ENCODE measurements around the gene FBXW12.

- TF ChIP-seq YY1 (IDR thresholded peaks at IDR 0.05; ENCODE audit: insufficient read depth, insufficient read length) (no peak), ZNF274 (IDR thresholded peaks at IDR 0.05; ENCODE audit: low read depth, low read length) (no peak)
These were observed 37.4 kb upstream of the FBXW12 start for GRCh38 chr3:48334605-48335004.
